SK-N-SH treated with all-trans-retinoic acid at 6 μM for 48 hours (cell line): Measurements from ENCODE around the gene ZNF22.

ENCODE experiments used
- ARNTL ChIP-seq: fragments of 450-650 bp; formaldehyde crosslinking; IDR thresholded peaks from 2 replicates; pipeline ENCODE4 v1.5.0; 2020; ENCODE audit warnings: low read depth, mild to moderate bottlenecking, moderate library complexity, borderline replicate concordance
- CSDC2 ChIP-seq: fragments of 250-450 bp; sonication (Bioruptor Pico); IDR thresholded peaks from 2 replicates; pipeline ENCODE4 v1.5.0; 2020; ENCODE audit warnings: mild to moderate bottlenecking, moderate library complexity
- PATZ1 ChIP-seq: fragments of 250-450 bp; sonication (Bioruptor Pico); IDR thresholded peaks from 2 replicates; pipeline ENCODE4 v1.8.0; 2020; ENCODE audit warnings: mild to moderate bottlenecking, moderate library complexity, borderline replicate concordance
- POU6F1 ChIP-seq: fragments of 250-450 bp; sonication (Bioruptor Pico); IDR thresholded peaks from 2 replicates; pipeline ENCODE4 v1.8.0; 2021; ENCODE audit warnings: low read depth, mild to moderate bottlenecking, moderate library complexity, borderline replicate concordance
- PPARA ChIP-seq: fragments of 250-450 bp; sonication (Bioruptor Pico); IDR thresholded peaks from 2 replicates; pipeline ENCODE4 v1.5.0; 2020; ENCODE audit warnings: mild to moderate bottlenecking, borderline replicate concordance
- SNAI2 ChIP-seq: fragments of 250-450 bp; sonication (Bioruptor Pico); IDR thresholded peaks from 2 replicates; pipeline ENCODE4 v1.5.0; 2020; ENCODE audit warnings: mild to moderate bottlenecking, moderate library complexity
- TCF4 ChIP-seq: fragments of 250-450 bp; sonication (Bioruptor Pico); IDR thresholded peaks from 2 replicates; pipeline ENCODE4 v1.8.0; 2021; ENCODE audit warnings: mild to moderate bottlenecking, moderate library complexity, borderline replicate concordance
- TSHZ2 ChIP-seq: fragments of 250-450 bp; sonication (Bioruptor Pico); IDR thresholded peaks from 2 replicates; pipeline ENCODE4 v1.5.0; 2020; ENCODE audit warnings: mild to moderate bottlenecking, moderate library complexity
- ZFP3 ChIP-seq: fragments of 250-450 bp; sonication (Bioruptor Pico); IDR thresholded peaks from 2 replicates; pipeline ENCODE4 v1.5.0; 2020; ENCODE audit warnings: mild to moderate bottlenecking, moderate library complexity
- ZFP30 ChIP-seq: fragments of 450-650 bp; formaldehyde crosslinking; IDR thresholded peaks from 2 replicates; pipeline ENCODE4 v1.5.0; 2022; ENCODE audit warnings: mild to moderate bottlenecking, moderate library complexity
- ZNF70 ChIP-seq: fragments of 450-650 bp; formaldehyde crosslinking; IDR thresholded peaks from 2 replicates; pipeline ENCODE4 v1.5.0; 2020; ENCODE audit warnings: mild to moderate bottlenecking, moderate library complexity
- TF ChIP-seq, protein P1 (sequence below): fragments of 250-450 bp; sonication (Bioruptor Pico); IDR thresholded peaks from 2 replicates; pipeline ENCODE4 v1.5.1; 2021; ENCODE audit warnings: mild to moderate bottlenecking, moderate library complexity

GRCh38 chr10:44985175-44985681, 15.5 kb upstream of the ZNF22 start:
- TF ChIP-seq PATZ1 (CRISPR knock-in tag) (no peak), TSHZ2 (no peak), SNAI2 (CRISPR knock-in tag) (no peak), ZFP30 (CRISPR knock-in tag) (no peak), TCF4 (CRISPR knock-in tag) (no peak), PPARA (no peak), CSDC2 (no peak), ARNTL (CRISPR knock-in tag) (no peak), ZNF70 (CRISPR knock-in tag) (no peak), ZFP3 (CRISPR knock-in tag) (no peak), POU6F1 (CRISPR knock-in tag) (no peak)
- TF ChIP-seq, protein P1, sequence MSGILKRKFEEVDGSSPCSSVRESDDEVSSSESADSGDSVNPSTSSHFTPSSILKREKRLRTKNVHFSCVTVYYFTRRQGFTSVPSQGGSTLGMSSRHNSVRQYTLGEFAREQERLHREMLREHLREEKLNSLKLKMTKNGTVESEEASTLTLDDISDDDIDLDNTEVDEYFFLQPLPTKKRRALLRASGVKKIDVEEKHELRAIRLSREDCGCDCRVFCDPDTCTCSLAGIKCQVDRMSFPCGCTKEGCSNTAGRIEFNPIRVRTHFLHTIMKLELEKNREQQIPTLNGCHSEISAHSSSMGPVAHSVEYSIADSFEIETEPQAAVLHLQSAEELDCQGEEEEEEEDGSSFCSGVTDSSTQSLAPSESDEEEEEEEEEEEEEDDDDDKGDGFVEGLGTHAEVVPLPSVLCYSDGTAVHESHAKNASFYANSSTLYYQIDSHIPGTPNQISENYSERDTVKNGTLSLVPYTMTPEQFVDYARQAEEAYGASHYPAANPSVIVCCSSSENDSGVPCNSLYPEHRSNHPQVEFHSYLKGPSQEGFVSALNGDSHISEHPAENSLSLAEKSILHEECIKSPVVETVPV (CRISPR knock-in tag): no peak
